ENCODE data around the gene TRMU.

- TF ChIP-seq, protein P1, sequence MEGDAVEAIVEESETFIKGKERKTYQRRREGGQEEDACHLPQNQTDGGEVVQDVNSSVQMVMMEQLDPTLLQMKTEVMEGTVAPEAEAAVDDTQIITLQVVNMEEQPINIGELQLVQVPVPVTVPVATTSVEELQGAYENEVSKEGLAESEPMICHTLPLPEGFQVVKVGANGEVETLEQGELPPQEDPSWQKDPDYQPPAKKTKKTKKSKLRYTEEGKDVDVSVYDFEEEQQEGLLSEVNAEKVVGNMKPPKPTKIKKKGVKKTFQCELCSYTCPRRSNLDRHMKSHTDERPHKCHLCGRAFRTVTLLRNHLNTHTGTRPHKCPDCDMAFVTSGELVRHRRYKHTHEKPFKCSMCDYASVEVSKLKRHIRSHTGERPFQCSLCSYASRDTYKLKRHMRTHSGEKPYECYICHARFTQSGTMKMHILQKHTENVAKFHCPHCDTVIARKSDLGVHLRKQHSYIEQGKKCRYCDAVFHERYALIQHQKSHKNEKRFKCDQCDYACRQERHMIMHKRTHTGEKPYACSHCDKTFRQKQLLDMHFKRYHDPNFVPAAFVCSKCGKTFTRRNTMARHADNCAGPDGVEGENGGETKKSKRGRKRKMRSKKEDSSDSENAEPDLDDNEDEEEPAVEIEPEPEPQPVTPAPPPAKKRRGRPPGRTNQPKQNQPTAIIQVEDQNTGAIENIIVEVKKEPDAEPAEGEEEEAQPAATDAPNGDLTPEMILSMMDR (IDR thresholded peaks at IDR 0.05; ENCODE audit: low read depth, low read length, missing input control), result no peak
- TF ChIP-seq EGR1 (IDR thresholded peaks at IDR 0.05; ENCODE audit: low read depth in 2 of 2), result no peak
- TF ChIP-seq, protein P2, sequence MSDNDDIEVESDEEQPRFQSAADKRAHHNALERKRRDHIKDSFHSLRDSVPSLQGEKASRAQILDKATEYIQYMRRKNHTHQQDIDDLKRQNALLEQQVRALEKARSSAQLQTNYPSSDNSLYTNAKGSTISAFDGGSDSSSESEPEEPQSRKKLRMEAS (IDR thresholded peaks at IDR 0.05), result no peak
- no peak for TF ChIP-seq RAD21 (IDR thresholded peaks at IDR 0.05)
- no peak for TF ChIP-seq YY1 (IDR thresholded peaks at IDR 0.05)
- no peak for TF ChIP-seq TAF1 (conservative IDR thresholded peaks at IDR 0.05)
These were observed 4.0 kb upstream of the TRMU start for GRCh38 chr22:46331496-46331895.

Data from liver (tissue), 3 donors.